Tibial artery (tissue), 4 donors: ENCODE measurements around the gene NKX2-1.
"Not testable (repeated sequence)": the region's sequence is repeated elsewhere in the genome, so short reads cannot be mapped to it uniquely, and the experiment has no call there.

Source experiments
- DNase-seq, 2 donors: peaks; one replicate each; pipeline ENCODE4 v3.0.0-alpha.2; 2019
- H3K27ac ChIP-seq, 2 donors: fragments of 200-600 bp; sonication (generic) in 1 of 2; 1 replicate in 1 of 2; 2 replicates in 1 of 2; pipeline ENCODE4 v1.5.1; 2018 to 2019; ENCODE audit warnings: mild to moderate bottlenecking in 1 of 2
- H3K27me3 ChIP-seq, 2 donors: fragments of 200-600 bp; sonication (generic) in 1 of 2; one replicate each; pipeline versions ENCODE4 v1.5.1 to v1.6.0; 2016 to 2019
- H3K36me3 ChIP-seq, 3 donors: fragments of 200-600 bp; sonication (generic) in 2 of 3; one replicate each; pipeline ENCODE4 v1.5.1; 2016 to 2019; ENCODE audit warnings: mild to moderate bottlenecking in 2 of 3
- H3K4me1 ChIP-seq, 4 donors: fragments of 200-600 bp; sonication (generic) in 2 of 4; 1 replicate in 3 of 4; 2 replicates in 1 of 4; pipeline ENCODE4 v1.5.1; 2016 to 2019
- H3K4me3 ChIP-seq, 2 donors: fragments of 200-600 bp; sonication (generic) in 1 of 2; 1 replicate in 1 of 2; 2 replicates in 1 of 2; pipeline ENCODE4 v1.5.1; 2018 to 2019; ENCODE audit warnings: mild to moderate bottlenecking in 2 of 2
- H3K9me3 ChIP-seq, 3 donors: fragments of 200-600 bp; sonication (generic) in 1 of 3; one replicate each; pipeline ENCODE4 v1.5.1; 2016 to 2019
- intact Hi-C: fragments of 100-400 bp; cut with DNase I; formaldehyde crosslinking; loops from one replicate; pipeline ENCODE4 v1.15.0; 2023; ENCODE audit warnings: low total_unique reads
- TF ChIP-seq, protein P1 (sequence below), 2 experiments: fragments of 200-600 bp in 1 of 2; fragments of 450-650 bp in 1 of 2; IDR thresholded peaks; one replicate each; pipeline ENCODE4 v1.5.1; 2017 to 2019; ENCODE audit warnings: antibody characterized with exemption in 2 of 2, mild to moderate bottlenecking in 1 of 2, moderate library complexity in 1 of 2

NKX2-1 gene

DNA sequence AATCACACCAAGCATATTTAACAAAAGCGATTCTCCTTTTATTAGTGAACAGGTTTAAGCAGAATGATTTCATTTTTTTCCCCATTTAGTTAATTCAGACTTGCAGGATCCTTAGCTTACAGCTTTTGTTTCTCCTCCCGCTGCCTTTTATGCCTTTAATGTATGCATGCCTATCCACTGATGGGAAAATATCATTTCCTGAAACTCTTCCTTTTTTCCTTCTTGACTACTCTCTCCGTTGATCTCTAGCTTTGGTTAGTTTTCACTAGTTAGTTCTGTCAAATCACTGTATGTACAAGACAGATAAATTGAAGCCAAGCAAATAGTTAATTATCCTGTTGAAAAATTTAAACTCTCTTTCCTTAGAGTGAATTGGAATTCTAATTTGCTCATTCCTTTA, 26.3 kb downstream of the NKX2-1 start:
- peaks cover 0 to 51% of the 10 kb centered on the region in 2 donors for H3K27me3 ChIP-seq
- intact Hi-C loops: no loop called here

DNA sequence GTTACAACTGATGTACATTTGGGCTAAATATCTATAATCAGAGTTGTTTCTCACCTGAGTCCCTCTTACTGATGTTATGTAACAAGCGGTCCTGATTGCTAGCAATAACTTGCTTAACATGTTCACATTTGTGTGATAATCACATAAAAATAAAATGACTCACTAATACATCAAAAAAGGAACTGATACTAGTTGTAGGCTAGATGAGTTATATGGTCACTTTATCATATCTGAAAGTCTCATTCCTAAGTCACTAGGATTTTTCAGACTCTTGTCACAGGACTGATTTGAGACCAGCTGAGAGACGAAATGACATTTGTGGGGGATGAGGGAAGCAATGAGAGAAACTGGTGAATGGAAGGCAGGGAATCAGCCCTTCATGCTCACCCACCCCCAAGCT, 34.3 kb downstream of the NKX2-1 start:
- H3K27me3 ChIP-seq: peaks cover 0 to 28% of the 10 kb centered on the region in 2 donors
- no peak overlapping the region for H3K4me3 ChIP-seq
- TF ChIP-seq, protein P1, sequence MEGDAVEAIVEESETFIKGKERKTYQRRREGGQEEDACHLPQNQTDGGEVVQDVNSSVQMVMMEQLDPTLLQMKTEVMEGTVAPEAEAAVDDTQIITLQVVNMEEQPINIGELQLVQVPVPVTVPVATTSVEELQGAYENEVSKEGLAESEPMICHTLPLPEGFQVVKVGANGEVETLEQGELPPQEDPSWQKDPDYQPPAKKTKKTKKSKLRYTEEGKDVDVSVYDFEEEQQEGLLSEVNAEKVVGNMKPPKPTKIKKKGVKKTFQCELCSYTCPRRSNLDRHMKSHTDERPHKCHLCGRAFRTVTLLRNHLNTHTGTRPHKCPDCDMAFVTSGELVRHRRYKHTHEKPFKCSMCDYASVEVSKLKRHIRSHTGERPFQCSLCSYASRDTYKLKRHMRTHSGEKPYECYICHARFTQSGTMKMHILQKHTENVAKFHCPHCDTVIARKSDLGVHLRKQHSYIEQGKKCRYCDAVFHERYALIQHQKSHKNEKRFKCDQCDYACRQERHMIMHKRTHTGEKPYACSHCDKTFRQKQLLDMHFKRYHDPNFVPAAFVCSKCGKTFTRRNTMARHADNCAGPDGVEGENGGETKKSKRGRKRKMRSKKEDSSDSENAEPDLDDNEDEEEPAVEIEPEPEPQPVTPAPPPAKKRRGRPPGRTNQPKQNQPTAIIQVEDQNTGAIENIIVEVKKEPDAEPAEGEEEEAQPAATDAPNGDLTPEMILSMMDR (IDR thresholded peaks at IDR 0.05): no peak
- no peaks in the 10 kb centered on the region for H3K4me1 ChIP-seq
- intact Hi-C loops: no loop called here
- H3K9me3 ChIP-seq: no peaks in the 10 kb centered on the region
- H3K36me3 ChIP-seq: no peaks in the 10 kb centered on the region
- no peak for DNase-seq
- H3K27ac ChIP-seq: no peak overlapping the region

More for the DNA sequence above, 26.3 kb downstream of the NKX2-1 start:
- Histone ChIP-seq H3K4me3 (no peak overlapping the region), H3K36me3 (no peaks in the 10 kb centered on the region), H3K9me3 (no peaks in the 10 kb centered on the region), H3K27ac (no peak overlapping the region), H3K4me1 (no peaks in the 10 kb centered on the region)
- TF ChIP-seq, protein P1 (IDR thresholded peaks at IDR 0.05): no peak
- DNase-seq: no peak

DNA sequence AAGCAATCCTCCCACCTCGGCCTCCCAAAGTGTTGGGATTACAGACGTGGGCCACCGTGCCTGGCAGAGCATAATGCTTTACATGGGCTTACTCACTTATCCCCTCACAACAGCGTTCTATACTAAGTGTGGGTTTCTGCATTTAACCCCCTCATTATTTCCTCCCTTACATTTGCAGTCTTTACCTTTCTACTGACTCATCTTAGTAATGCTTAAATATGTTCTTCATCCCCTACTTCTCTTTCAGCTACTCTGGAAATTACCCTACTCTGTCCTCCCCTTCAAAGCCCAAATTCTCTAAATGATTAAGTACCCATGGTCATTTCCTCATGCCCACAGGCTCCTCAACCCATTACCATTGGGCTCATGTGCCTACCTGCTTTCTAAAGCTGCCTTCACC, 40.7 kb downstream of the NKX2-1 start:
- intact Hi-C loops: no loop called here
- TF ChIP-seq, protein P1 (IDR thresholded peaks at IDR 0.05): no peak
- H3K4me1 ChIP-seq: no peaks in the 10 kb centered on the region
- DNase-seq: no peak
- no peaks in the 10 kb centered on the region for H3K9me3 ChIP-seq
- no peak overlapping the region for H3K27ac ChIP-seq
- H3K4me3 ChIP-seq: no peak overlapping the region
- no peaks in the 10 kb centered on the region for H3K36me3 ChIP-seq
- H3K27me3 ChIP-seq: peaks cover 0 to 6% of the 10 kb centered on the region in 2 donors

DNA sequence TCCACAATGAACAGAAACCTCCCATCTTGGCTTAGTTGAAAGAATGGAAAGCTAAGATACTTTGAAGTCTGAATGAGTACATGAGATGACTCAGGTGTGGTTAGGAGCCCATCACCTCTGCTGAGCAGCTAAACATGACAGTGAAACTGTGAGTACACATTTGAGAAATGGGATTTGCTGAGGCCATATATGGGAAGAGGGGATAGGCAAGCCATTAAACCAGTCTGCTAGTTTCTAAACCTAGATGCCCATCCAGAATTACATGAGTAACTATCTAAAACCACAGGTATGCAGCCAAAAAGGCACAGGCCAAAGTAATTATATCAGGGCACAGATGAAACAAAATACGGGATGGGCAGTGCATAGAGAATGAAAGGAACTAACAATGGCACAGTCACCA, 41.2 kb downstream of the NKX2-1 start:
- TF ChIP-seq, protein P1 (IDR thresholded peaks at IDR 0.05): no peak
- no peaks in the 10 kb centered on the region for H3K36me3 ChIP-seq
- no peak for DNase-seq
- H3K4me3 ChIP-seq: no peak overlapping the region
- no peaks in the 10 kb centered on the region for H3K9me3 ChIP-seq
- intact Hi-C loops: no loop called here
- no peaks in the 10 kb centered on the region for H3K4me1 ChIP-seq
- peaks cover 0 to 6% of the 10 kb centered on the region in 2 donors for H3K27me3 ChIP-seq
- H3K27ac ChIP-seq: no peak overlapping the region

DNA sequence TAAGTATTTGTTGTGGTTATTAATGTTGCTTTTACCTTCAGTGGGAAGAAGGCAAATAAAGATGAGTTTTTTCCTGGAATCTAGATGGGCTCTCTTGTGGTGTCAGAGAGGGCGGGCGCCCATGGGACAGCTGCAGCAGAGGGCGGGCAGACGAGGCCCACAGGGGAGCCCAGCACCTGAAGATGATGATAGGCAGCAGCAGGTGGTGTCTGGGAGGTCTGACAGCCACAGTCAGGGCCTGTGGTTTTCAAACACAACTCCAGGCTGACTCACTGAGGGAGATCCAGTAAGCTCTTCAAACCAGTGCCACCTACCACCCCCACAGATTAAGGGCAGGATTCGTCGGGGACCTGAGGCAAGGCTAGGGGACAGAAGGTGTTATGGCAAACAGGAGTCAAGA, 42.8 kb downstream of the NKX2-1 start:
- Histone ChIP-seq H3K27me3 (peaks cover 0 to 3% of the 10 kb centered on the region in 2 donors), H3K4me3 (no peak overlapping the region), H3K4me1 (no peaks in the 10 kb centered on the region), H3K9me3 (no peaks in the 10 kb centered on the region), H3K36me3 (no peaks in the 10 kb centered on the region), H3K27ac (no peak overlapping the region)
- no peak for DNase-seq
- TF ChIP-seq, protein P1 (IDR thresholded peaks at IDR 0.05): no peak
- intact Hi-C loops: no loop called here

DNA sequence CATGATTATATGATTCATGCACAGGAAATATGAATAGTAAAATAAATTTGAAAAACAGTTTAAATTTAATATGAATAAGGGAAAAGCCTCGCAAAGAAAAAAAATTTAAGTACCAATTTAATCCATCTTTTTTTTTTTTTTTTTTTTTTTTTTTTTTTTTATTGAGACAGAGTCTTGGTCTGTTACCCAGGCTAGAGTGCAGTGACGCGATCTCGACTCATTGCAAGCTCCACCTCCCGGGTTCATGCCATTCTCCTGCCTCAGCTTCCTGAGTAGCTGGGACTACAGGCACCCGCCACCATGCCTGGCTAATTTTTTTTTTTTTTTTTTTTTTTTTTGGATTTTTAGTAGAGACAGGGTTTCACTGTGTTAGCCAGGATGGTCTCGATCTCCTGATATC, 44.0 kb downstream of the NKX2-1 start:
- intact Hi-C loops, DNase-seq, H3K27ac ChIP-seq, H3K4me1 ChIP-seq, H3K4me3 ChIP-seq, H3K27me3 ChIP-seq, H3K9me3 ChIP-seq, H3K36me3 ChIP-seq: not testable (repeated sequence)
